T-helper 2 cell (primary cell): ENCODE measurements around the gene PLCB1.
"Not testable (repeated sequence)": the region's sequence is repeated elsewhere in the genome, so short reads cannot be mapped to it uniquely, and the experiment has no call there.

Source experiments
- DNase-seq, 5 experiments: peaks; one replicate each; pipeline versions ENCODE4 v3.0.0 to v3.0.0-alpha.2; 2012 to 2022

The PLCB1 gene

DNA sequence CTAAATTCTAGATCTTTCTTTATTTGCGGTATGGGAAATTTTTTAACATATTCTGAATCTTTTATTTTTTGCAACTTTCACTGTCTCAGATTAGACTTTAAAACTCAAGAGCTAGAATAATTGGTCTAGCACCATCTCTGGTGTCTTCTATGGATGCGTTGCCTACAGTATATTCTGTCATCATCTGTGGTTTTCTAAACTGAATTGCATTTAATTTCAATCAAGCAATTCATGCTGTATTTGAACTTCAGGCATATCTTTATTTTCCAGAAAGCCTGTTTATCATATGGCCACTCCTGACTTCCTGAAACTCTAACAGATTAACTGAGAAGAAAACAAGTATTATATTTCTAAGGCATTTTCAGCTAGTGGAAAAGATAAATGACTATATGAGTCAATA lies 281.6 kb downstream of the PLCB1 start:
- DNase-seq, result no peak

DNA sequence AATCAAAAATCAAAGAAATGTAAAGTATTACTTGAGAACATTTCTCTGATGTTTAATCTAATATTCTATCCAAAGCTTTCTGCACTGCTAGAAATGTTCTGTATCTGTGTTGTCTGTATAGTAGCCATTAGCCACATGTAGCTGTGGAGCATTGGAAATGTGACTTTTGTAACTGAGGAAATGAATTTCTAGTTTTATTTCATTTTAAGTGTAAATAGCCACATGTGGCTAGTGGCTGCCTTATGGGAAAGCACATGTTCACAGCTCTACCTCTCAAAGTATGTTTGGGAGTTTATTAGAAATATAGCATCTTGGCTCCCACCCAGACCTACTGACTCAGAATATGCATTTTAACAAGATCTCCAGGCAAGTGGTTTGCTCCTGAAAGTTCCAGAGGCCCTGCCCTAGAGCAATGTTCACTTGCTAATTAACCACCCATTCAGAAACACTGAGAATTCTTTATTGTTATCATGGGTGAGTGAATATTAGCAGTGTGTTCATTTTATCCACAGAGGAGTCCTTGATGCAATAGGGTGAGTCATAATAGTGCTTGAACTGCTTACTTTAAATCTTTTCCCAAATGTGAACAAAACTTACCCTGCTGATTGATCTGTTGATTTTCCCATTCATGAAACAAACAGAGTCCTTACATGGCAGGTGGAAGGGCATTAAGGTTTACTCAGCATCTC lies 282.7 kb downstream of the PLCB1 start:
- DNase-seq, result no peak

DNA sequence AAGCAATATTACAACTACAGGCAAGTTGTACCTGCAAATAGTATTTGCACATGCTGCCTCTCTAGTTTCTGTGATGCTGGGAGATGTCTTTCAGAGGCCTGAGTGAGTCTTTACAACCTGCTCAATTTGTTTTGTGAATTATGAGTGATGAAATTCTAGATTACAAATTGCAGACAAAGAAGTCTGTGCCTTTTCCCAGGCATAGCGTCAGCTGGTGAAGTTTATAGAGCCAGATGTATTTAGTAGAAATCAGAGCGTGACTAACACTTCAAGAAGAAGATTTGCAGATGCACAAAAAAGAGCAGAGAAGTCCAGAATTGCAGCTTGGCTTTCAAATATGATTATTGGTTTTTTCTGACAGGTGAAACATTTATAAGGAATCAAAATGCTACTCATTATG lies 289.9 kb downstream of the PLCB1 start:
- DNase-seq, result no peak

DNA sequence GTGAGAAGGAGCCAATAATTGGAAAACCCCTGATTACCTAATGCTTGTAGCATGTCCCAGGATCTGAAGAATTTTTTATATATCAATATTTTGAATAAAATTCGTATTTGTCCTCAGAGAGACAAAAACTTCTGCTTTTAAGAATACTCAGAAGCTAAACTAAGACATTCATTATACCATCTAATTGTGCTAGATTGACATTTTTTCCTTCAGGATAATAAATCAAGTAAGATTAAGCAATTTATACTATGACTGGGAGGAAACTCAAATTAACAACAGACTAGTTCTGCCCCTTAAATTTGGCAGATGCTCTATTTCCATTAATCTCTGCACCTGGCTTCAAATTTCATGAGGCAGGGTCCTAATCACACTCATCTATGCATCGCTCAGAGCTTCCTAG lies 291.4 kb downstream of the PLCB1 start:
- DNase-seq, result no peak

GRCh38 chr20:8424010-8424409 lies 291.9 kb downstream of the PLCB1 start:
- no peak for DNase-seq

- DNase-seq, result no peak
Measured at GRCh38 chr20:8425016-8425415, 292.9 kb downstream of the PLCB1 start.

DNA sequence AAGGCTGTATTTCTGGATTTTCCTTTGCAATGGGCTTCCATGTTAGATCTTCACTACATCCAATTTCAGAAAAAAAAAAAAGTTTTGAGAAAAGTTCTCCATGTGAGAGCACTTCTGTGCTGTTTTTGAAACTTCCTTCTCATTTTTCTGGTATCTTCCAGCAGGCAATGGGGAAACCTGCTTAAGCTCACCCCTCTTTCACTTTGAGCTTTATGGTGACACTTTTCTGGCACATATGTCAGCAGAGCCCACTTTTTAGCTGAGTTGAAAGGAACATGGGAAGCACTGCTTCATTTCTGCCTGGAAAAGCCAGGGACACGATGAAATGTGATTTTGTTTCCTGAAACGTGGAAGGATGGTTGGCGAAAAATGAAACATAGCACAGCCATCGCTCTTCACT lies 293.7 kb downstream of the PLCB1 start:
- DNase-seq, result no peak

DNA sequence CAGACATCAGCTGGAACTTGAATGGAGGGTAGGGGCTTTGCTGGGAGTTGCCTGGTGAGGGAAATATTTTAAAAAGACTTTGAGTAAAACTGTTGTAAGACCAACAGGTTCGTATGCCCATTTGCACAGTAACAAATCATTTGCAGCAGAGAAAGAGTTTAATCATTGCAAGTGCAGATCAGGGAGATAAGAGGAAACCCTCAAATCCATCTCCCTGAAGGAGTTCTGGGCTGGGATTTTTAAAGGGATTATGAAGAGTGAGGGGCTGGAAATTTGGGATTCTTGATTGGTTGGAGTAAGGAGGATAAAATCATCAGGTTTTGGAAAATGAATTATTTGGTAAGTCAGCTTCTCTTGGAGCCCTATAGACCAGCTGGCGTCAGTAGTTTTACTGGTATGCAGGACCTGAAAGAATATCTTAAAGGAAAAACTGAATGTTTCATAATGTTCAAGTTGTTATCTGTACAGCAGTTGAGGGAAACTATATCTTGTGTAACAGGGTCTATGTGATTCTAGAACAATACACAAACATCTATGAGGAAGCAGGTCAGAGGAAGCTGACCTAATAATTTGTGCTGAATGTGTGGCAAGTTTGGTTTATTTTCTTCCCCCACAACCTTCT lies 295.5 kb downstream of the PLCB1 start:
- DNase-seq, result no peak

GRCh38 chr20:8428988-8429387 lies 296.9 kb downstream of the PLCB1 start:
- DNase-seq, result peak in 1 of 5 experiments; percentile 43

GRCh38 chr20:8431538-8432434 lies 299.7 kb downstream of the PLCB1 start:
- DNase-seq, result no peak

GRCh38 chr20:8432435-8433148 lies 300.5 kb downstream of the PLCB1 start:
- DNase-seq, result no peak

GRCh38 chr20:8433291-8433690 lies 301.2 kb downstream of the PLCB1 start:
- no peak for DNase-seq

- no peak for DNase-seq
Measured at GRCh38 chr20:8434326-8434876, 302.3 kb downstream of the PLCB1 start.

DNA sequence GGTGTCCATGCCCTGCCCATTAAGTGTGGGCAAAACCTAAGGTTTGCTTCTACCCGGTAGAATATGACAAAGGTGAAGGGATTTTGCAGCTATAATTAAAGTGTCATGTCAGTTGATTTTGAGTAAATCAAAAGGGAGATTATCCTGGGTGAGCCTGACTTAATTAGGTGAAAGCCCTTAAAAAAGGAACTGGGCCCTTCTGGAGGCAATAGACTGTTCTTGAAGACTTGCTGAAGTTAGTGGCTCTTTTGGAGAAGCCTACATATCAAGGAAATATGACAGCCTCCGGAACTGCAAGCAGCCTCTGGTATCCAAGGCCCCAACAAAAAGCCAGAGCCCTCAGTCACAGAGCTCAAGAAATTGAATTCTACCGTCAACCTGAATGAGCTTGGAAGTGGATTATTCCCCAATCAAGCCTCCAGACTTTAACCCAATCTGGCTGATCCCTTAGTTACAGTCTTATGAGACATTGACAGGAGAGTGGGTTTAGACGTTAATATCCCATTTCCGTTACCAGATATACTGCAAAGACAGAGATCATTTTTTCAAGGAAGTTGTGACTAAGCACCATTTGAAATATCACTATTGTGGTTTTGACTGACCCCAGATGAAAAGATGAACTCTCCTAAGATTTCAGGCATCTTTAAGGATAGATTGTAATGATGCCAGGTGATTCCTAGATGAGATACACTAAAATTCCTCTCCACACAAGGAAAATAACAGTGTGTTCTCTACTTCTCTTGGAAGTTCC lies 303.4 kb downstream of the PLCB1 start:
- no peak for DNase-seq

- not testable (repeated sequence) for DNase-seq
Measured at GRCh38 chr20:8436938-8437337, 304.9 kb downstream of the PLCB1 start.

DNA sequence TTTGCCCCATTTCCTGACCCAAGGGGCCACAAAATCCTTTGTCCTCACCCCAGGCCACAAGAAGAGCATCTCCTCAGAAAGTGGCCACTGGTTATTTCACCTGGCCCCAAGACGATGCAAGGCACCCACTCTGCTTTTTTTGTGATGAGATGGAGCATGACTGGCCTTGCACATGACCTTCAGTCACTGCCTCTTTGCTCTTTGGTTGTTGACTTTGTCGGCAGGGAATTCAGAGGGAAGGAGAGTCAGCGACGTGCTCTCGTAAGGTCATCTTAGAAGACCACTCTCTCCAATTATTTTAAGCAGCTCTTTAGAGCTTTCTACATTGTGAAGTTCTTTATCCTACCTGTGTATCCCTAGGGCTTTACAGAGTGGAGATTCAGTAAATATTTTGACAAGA lies 306.7 kb downstream of the PLCB1 start:
- DNase-seq, result no peak

DNA sequence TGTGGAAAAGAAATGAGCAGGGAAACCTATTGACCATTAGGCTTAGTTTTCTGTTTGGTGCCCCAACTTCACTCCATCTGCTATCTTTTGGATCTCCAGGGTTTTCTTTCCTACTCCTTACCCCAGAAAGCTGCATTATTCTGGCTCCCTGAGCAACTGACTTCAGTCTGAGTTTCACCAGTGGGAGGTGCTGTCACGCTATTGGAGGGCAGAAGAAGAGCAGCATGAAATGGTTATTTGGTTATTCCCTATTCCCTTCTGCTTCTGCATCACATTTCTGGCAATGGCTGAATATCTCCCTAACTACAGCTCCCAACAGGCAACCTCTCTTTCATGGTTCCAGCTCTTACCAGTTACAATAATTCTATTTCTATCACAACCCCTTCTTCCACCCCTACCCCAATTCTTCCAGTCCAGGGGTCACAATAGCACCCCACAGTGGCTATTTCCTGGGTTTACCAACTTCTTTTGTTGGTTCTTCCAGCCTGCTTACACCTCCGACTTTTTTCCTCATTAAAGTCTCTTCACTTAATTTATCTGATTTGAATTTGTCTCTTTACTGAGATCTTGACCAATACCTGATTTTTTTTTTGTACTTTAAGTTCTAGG lies 311.5 kb downstream of the PLCB1 start:
- DNase-seq, result no peak

DNA sequence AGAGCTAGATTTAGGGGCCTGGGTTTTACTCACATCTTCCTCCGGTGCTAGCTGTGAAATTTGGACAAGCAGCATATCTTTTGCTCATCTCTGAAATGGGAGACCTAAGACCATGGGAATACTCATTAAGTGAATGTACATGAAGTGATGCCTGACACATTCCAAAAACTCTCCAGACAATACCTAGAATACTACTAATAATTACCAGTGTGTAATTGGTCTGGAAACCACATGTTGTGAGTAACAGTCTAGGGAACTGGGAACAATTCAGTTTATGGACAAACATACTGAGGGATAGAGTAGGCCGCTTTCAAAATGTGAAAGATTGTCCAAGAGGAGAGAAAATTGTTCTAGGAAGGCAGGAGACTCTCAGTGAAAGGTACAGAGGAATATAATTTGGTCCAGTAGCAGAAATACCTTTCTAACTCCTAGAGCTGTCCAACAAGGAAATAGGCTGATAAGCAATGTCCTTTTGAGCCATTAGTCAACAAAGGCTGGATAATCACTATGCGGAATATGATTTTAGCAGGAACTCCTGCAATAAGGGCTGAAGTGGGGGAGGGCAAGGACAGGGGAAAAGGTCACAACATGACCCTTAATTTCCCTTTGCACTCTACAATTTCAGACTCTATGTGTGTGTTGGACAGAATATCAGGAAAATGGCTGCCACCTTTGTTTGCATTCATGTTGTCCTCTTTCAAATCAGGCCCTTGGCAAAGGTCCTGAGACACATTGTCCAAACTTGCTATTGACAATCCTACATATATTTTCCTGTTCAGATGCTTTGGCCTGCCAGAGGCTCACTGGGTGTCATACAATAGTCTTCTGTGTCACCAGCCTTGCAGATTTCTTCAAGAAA lies 315.4 kb downstream of the PLCB1 start:
- DNase-seq, result no peak

DNA sequence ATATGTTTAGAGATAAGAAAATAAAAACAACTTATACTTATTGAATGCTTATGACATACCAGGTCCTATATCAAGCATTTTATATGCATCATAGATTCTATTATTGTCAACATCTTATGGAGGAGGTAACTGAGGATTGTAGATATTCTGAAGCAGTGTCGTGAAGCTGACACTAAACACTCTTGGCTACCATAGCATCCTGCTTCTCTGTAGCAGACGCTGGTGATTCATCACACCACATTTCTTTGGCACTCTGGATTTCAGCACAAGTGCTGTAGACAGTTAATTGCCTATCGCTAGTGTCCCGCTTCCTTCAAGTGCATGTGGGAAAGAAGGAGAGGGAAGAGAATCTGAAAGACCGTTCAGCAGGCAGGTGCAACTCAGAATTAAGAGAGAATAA lies 317.1 kb downstream of the PLCB1 start:
- DNase-seq, result no peak

- DNase-seq, result no peak
Measured at GRCh38 chr20:8454137-8454712, 322.2 kb downstream of the PLCB1 start.
